Stimulated activated CD4-positive, alpha-beta T cell treated with anti-CD3 and anti-CD28 coated beads, Interleukin-1b, Interleukin-23, amount 100 ng/mL, for 4 hours (primary cell): ENCODE results near the gene RGS10.
"Not testable (repeated sequence)": the region's sequence is repeated elsewhere in the genome, so short reads cannot be mapped to it uniquely, and the experiment has no call there.

Experiments
- DNase-seq, 2 donors: peaks; one replicate each; pipeline ENCODE4 v3.0.0-alpha.2; 2020; ENCODE audit warnings: low read depth in 2 of 2

Gene RGS10

GRCh38 chr10:119538632-119539358 is 3.7 kb downstream of the RGS10 start:
- DNase-seq: no peak

- no peak for DNase-seq
Observed at GRCh38 chr10:119537953-119538630, 4.4 kb downstream of the RGS10 start.

DNA sequence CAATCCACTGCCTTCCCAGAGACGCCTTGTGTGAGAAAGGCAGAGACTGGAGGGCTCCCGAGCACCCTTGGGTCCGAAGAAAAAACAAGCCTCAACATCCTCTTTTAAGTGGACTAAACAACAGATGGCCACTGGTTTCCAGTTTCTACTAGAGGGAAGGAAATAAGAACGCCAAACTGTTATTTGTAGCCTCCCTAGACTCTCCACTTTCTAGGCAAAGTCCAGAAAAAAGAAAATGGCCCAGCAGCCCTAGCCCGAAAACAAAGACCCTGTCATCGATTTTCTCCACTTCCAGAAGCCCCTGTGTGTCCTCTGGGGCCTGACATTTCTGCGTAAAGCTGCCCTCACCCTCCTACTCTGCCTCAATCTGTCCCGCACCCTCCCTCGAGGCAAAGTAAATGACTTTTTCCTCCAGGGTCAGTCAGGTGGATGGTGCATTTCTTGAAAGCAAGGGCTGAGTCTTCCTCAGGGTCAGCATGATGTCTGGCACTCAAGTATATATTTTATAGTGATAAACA is 6.0 kb downstream of the RGS10 start:
- no peak for DNase-seq

DNA sequence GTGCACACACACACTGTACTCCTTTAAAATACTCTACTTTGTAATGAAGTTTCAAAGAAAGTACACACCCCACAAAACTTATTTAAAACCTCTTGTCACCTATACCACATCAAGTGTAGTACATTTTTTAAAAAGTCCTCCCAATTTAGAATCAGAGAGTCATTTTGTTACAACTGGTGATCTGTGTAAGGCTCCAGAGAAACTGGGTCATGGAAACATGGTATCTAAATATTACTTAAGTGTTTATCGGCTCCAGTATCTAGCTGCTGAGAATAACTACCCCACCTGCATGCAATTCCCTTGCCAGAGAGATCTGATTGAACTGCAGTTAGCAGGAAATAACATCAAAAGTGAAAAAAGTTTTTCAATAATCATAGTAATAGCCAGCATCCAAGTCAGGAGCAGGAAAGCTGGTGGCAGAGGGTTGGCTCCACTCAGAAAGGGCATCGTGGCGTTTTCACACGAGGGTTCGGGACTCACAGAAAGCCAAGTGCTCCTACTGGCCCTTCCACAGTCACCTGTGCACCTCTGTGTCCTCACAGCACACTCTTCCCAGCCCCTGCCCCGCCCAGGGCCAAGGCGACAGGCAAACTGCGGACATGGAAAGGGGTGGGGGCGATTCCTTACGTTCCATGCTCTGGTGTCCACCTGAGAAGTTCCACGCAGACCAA is 6.5 kb downstream of the RGS10 start:
- DNase-seq: no peak

- DNase-seq: no peak
Observed at GRCh38 chr10:119535305-119535704, 7.2 kb downstream of the RGS10 start.

GRCh38 chr10:119533473-119533872 is 9.0 kb downstream of the RGS10 start:
- no peak for DNase-seq

DNA sequence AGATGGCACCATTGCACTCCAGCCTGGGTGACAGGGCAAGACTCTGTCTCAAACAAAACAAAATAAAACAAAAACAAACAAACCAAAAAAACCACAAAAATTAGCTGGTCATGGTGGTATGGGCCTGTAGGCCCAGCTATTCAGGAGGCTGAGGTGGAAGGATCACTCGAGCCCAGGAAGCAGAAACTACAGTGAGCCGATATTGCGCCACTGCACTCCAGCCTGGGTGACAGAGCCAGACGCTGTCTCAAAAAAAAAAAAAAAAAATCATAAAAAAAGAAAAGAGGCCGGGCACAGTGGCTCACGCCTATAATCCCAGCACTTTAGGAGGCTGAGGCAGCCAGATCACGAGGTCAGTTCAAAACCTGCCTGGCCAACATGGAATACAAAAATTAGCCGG is 9.7 kb downstream of the RGS10 start:
- not testable (repeated sequence) for DNase-seq

- not testable (repeated sequence) for DNase-seq
Observed at GRCh38 chr10:119532251-119532650, 10.3 kb downstream of the RGS10 start.

DNA sequence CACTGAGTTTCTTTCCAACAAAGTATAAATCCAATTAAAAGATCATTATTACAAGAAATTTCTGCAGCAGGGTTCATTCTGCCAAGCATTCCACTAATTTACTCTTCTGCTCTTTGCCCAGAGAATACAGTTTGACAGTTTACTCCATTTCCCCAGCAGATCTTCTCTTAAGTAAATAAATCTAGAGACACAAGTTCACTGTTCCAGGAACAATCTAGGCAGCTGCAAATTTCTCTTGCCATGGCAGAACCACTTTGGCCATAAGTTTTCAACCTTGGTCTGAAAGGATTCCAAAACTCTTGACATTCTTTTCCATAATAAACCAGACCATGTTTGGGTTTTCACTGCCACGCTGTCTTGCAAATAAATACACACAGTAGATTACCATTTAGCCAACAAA is 11.5 kb downstream of the RGS10 start:
- no peak for DNase-seq

DNA sequence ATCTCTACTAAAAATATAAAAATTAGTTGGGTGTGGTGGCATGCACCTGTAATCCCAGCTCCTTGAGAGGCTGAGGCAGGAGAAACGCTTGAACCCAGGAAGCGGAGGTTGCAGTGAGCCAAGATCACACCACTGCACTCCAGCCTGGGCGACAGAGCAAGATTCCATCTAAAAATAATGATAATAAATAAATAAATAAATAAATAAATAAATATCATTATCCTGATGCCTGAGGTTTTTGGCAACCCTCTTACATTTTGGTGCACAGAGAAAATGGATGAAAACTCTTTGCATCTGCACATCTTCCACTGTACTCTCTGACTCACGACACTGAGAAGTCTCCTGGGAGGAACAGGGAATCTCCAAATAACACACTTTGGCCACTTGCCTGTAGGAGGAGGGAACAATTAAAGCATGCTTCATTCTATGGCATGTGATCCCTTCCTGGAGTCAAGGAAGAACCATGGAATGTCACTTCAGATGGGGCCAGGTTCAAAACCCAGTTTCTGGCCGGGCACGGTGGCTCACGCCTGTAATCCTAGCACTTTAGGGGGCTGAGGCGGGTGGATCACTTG is 13.8 kb downstream of the RGS10 start:
- not testable (repeated sequence) for DNase-seq

DNA sequence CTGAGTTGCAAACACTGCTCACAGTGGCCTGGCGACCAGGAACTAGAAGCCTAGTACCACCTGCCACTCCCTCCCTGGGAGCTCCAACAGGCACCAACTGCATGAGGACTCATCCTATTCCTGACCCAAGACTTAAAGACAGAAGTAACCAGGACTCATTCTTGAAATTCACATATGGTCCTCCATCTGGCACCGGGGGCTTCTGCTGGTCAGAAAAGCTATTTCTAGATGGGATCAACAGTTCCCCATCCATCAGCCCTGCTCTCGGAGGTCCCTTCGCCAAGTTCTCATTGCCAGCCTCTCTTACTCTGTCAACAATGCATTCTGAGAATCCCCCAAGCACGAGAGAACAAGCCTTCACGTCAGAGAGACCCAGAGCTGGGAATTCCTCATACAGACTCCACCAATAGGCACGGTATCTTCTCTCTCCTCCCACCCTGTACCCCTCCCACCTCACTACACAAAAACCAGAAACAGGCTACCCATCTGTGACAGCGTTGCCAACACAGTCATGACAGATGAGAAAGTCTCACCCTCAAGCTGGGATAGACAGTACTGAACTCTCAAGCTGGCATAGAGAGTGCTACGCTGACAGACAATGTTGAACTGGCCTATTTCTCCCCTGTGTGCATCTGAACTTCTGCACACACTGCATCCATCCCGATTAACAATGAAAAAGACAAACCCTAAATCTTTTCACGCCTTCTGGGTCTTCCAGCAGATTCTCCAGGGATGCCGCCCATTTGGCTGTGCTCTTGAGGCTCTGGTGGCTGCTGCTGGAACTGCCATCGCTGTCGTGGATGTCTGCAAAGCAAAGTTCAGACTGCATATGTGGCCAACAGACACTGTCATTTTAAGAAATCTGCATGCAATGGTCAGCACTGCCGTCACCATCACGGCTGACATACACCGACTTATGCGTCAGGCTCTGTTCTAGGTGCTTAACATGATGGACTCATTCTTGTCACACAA is 15.6 kb downstream of the RGS10 start:
- DNase-seq: no peak

- no peak for DNase-seq
Observed at GRCh38 chr10:119526149-119526548, 16.4 kb downstream of the RGS10 start.

DNA sequence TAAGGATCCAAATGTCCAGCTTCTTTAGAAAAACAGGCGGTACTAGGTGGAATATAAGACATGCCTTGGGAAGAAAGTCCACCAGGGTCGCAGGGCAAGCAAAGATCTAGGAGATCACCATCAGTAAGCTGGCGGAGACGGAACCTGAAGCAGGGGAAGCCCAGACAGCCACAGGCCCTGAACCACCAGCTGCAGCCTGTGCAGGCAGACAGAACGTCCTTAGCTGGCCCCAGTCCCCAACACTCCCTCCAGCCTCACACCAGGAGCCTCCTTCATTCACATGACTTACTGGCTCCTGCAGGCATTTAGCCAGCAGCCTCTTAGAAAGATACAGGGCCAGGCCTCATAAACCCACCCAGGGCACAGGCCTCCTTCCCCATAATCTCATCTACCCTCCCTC is 17.4 kb downstream of the RGS10 start:
- DNase-seq: no peak

DNA sequence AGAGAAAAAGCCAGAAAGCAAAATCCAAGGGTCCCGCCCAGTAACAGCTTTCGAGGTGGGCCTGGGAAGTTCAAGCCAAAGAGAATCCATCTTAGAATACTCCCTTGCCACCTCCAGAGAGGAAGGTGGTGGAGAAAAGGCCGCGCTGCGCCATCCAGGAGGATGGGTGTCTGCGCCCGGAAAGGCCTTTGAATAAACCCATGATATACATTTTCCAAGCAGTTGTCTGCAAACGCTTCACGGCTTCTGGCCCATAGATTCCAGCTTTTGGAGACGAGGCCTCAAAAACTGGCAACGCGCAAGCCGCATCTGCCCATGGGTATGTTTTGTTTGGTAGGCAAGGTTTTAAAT is 17.8 kb downstream of the RGS10 start:
- DNase-seq: no peak

- no peak for DNase-seq
Observed at GRCh38 chr10:119523895-119524719, 18.4 kb downstream of the RGS10 start.

DNA sequence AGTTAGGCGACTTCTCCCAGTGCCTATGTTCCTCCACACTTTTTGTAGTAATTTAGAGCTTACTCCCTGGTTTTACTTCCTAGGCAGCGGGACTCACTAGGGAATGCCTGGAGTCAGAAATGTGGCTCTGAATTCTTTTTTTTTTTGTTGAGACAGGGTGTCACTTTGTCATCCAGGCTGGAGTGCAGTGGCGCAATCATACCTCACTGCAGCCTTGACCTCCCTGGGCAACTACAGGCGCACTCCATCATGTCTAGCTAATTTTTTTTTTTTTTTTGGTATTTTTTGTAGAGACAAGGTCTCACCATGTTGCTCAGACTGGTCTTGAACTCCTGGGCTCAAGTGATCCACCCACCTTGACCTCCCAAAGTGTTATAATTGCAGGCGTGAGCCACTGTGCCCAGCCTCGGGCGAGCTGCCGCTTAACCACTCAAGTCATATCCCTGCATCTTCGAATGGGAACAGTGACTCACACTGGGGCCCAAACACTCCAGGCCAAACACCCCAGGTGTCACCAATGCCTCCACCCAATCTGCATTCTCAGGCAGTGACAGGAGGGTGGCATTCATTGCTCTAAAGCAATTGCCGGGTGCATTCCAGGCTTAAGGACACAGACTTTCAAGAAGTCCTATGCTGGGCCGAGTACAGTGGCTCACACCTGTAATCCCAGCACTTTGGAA is 19.6 kb downstream of the RGS10 start:
- no peak for DNase-seq

DNA sequence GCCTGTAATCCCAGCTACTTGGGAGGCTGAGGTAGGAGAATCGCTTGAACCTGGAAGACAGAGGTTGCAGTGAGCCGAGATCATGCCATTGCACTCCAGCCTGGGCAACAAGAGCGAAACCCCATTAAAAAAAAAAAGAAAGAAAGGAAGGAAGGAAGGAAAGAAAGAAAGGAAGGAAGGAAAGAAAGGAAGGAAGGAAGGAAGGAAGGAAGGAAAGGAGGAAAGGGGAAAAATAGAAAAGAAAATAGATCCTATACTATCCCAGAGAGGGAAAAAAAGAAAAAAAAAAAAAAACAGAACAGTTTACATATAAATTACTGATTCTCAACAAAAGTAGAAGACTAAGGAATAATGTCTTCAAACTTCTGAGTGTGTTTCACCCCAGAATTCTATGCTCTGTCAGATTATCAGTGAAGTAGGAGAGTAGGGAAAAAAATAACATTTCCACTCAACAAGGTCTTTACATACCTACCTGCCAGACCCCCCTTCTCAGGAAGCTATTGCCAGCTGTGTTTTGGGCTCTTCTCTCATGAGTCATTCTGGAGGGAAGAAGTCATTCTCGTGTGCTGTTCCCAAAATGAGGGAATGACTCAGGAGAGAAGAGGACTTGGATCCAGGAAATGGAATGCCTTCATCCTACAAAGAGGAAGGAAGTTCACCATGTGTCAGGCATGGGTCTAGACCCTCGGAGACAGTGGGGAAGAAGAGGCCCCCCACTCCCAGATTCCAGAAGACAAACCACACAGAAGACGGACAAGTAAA is 20.9 kb downstream of the RGS10 start:
- DNase-seq: no peak

DNA sequence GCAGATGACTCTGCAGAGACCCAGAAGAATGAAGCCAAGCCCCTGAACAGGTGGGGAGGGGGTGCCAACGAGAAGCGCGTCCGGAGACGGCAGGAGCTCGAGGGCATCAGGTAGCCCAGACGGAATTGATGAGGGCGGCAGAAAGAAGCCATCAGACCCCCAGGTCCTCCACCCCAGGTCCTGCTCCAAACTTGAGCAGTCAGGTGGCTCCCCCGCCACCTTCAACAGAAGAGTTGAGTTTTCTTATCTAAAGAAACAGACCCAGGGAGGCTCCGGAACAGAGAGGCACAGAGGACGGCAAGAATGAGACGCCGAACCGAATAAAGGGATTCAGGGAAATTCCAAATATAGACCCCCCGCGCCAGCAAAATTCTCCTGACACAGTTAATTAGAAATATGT is 22.2 kb downstream of the RGS10 start:
- no peak for DNase-seq

DNA sequence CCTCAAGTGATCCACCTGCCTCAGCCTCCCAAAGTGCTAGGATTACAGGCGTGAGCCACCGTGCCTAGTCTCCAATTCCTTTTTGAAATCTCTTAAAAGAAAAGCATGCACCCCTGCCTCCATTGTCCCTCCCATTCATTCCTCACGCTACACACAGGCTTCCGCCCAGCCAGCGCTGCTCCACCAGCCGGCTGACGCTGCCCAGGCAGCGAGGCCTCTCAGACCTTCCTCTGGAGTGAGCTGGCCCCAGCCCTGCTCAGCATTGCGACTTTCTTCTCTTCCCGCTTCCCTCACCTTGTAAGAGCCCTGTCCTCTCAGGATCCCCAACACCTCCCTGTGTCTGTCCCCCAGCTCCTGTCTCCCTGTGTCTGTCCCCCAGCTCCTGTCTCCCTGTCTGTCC is 23.6 kb downstream of the RGS10 start:
- no peak for DNase-seq
